HG03066 (cell line): ENCODE measurements around the gene C6orf120.

ENCODE experiments used
- ATAC-seq: cut with Tn5 transposase; IDR thresholded peaks from one replicate; pipeline ENCODE4 v1.9.1; 2021; ENCODE audit warnings: low read depth; ENCODE audit not compliant: unreplicated experiment

The C6orf120 gene

GRCh38 chr6:169723991-169724493 is 22.1 kb downstream of the C6orf120 start:
- peak; percentile 32 for ATAC-seq

DNA sequence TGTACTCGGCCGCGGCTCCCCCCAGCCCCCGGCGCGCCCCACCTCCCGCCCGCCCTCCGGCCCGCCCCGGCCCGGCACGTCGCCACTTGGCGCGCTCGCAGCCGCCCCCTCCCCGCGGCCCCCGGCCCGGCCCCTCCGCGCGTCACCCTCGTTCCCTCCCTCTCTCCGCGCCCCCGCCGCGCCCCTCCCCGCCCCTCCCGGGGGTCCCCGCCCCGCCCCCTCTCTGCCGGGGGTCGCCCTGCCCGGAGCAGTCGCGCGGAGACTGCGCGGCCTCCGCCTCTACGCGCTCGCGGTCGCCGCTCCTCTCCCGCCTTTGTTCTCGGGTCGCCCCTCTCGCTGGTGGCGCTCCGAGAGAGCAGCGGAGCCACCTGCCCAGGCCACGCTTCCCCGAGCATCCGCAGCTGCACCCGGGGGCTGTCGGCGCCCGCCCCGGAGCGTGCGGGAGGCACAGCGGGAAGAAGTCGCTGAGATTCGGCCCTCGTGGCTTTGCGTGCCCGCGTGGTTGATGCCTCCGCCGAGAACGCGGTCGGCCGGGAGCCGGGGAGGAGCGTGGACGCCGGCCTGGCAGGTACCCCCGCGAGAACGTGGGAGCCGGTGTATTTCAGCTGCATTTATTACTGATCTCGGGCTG is 22.7 kb downstream of the C6orf120 start, which contains the start of gene PHF10:
Gene PHF10 (minus strand): TSS at position 7 of the 631 bp plus-strand sequence. CDS start 569 bp downstream, outside the sequence.
- peak; percentile 39 for ATAC-seq

DNA sequence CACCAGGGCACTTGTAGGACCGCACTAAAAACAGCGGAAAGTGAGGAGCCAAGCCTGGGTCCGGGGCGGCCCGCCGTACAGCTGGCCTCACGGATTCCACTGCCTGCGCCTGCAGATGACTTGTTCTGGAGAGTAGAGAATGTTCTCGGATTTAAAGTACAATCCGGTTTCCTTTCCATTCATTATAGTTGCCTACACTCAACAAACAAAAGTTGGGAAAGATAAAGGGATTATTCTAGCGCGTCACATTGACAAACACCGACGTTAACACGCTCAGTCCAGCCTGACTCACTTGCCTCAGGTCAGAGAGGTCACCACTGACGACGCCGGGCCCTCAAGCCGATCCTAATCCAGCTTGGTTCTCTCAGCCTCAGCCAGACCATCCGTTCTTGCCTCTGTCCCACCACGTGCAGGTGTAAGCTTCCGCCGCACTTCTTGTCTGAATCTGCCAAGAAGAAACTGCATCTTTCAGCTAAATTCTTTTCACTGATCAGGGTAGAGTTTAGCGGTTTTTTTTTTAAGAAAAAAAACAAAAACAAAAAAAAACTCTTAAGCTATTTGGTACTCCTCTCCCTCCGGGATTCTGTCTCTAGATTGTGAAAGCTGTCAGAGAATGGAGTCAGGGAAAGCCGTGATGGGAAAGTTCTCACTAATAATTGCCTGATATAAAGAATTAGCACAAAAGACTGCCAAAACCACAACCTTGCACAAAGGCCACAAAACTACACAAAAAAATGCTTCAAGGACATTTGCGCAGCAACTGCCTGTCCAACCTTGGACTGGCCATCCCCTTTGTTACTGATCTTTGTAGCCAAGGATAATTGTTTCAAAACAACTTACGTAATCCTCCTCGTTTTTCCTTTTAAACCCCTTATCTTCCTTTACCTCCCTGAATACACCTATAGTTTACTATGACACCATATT is 23.5 kb downstream of the C6orf120 start:
- peak; percentile 5 for ATAC-seq

- no peak for ATAC-seq
These were observed 24.1 kb downstream of the C6orf120 start for GRCh38 chr6:169726049-169726400.

- ATAC-seq, result no peak
These were observed 25.0 kb downstream of the C6orf120 start for GRCh38 chr6:169726963-169727362.

DNA sequence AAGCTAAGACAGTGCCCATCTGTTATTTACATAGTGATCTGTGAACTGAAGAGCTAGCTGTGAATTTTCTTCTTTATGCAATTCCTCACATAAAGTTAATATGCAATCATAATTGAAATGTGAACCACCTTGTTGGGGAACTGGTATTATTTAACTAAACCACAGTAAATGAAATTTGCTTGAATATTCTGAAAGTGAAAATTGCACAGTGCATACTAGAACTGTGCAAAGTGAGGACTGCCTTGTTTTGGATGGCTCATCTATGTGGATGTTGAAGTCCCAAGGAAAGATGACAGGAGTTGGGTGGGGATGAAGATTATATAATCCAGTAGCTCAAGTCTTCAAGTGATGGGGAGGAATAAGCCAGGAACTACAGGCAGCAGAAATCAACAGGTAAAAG is 28.0 kb downstream of the C6orf120 start:
- ATAC-seq, result no peak

DNA sequence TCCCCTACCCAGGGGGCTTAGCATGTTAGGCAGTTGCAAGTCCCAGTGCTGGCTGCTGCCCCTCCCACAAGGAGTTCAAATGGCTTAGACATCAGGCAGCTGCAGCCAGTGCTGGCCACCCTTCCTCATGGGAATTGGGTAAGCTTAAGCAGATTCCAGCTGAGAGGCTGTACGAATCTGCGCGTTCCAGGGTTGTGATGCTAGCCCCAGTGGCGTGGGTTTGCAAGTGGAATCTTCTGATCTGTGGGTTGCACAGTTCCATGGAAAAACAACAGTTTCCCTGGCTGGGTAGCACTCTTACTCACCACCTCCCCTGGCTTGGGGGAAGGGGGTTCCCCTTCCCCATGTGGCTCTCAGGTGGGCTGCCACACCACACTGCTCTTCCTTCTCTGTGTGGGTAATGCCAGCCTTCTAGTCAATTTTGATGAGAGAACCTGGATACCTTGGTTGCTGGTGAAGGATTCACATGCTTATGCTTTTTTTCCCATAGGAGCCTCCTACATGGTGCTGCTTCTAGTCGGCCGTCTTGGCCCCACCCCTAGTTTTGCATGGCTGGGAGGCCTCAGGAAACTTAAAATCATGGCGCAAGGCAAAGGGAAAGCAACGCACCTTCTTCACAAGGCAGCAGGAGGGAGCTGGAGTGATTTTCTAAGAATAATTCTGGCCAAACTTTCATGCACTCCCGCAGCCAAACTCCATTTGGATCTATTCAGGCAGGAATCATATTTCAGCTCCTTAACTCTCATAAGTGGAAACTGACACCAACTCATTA is 36.5 kb downstream of the C6orf120 start:
- ATAC-seq, result no peak

DNA sequence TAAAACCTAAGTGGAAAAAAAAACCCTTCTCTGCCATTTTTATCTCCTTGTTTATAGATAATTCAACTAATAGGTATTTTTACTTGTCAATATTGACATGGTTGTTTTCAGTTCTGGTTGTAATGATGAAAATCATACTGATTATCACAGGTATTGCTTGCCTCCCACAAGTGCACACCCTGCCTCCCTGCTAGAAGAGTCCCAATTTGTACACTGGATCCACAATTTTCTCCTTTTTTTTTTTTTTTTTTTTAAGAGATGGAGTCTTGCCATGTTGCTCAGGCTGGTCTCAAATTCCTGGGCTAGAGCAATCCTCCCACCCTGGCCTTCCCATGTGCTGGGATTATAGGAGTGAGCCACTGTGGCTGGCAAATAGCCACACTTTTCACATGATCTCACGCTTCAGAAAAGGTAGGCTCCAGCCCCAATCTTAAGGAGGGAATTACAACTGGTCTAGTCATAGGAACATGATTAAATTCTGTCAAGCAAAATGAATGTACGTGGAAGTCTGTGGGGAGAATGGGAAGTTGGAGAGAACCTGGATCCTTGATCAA is 37.1 kb downstream of the C6orf120 start:
- no peak for ATAC-seq

DNA sequence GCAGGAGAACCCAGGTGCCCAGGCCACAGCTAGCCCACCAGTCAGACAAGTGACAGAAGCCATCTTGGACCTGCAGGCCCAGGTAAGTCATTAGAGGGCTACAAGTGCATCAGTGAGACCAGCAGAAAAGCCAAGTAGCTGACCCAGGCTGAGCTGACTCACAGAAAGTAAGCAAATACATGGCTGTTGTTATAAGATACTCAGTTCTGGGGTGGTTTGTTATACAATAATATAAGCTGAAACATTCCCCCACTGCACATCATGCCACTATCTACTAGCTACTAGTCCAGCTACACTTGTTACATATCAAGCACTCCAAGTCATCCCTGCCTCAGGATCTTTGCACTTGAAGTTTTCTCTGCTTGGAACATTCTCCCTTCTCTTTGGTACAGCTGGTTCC is 39.4 kb downstream of the C6orf120 start:
- ATAC-seq, result no peak

DNA sequence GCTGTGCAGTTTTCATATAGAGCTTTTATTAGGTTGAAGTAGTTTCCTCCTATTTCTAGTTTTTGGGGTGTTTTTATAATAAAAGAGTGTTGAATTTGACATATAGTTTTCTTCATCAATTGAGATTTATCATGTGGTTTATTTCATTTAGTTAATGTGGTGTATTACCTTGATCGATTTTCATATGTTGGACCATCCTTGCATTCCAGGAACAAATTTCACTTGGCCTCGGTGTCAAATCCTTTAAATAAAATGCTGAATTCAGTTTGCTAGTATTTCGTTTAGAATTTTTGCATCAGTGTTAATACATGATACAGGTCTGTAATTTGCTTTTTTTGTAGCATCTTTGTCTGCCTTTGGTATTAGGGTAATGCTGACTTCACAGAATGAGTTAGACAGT is 43.5 kb downstream of the C6orf120 start:
- no peak for ATAC-seq

- ATAC-seq, result no peak
These were observed 44.6 kb downstream of the C6orf120 start for GRCh38 chr6:169746556-169746955.

- ATAC-seq, result peak; percentile 93
These were observed 49.5 kb downstream of the C6orf120 start, which contains the start of the genes DYNLT2 and ERMARD for GRCh38 chr6:169751242-169752073. TSS of gene DYNLT2 (minus strand) at chr6:169751572. CDS start at chr6:169751458, 114 bp downstream. TSS of gene ERMARD (plus strand) at chr6:169751622. CDS start at chr6:169751658, 36 bp downstream.

GRCh38 chr6:169752074-169752623 is 50.2 kb downstream of the C6orf120 start:
- ATAC-seq, result no peak
